HepG2 (cell line): ENCODE measurements around the gene FGF23. TPM values are rescaled to one million over a fixed set of nuclear protein-coding genes. Genes with fewer than 3 reads are reported as not detected.

ENCODE experiments used
- ATAC-seq: fragments of 200-7000 bp; cut with Tn5 transposase; 3 replicates; pipeline ENCODE4 v1.9.1; 2020; ENCODE audit warnings: mild to moderate bottlenecking, moderate library complexity
- BruUV-seq: library from RNA; stranded (reverse); fragments of 400-500 nt; replicated peaks from 2 replicates; lab custom pipeline; 2021; lab: Mats Ljungman, UMichigan
- CTCF ChIA-PET: fragments of 300-600 bp; formaldehyde crosslinking; extraction: SDS; loops from one replicate; lab custom pipeline; 2021; ENCODE audit warnings: low total read pairs, inconsistent platforms, low intra/inter-chr PET ratio; lab: Yijun Ruan, JAX
- POLR2A ChIA-PET: fragments of 350-600 bp; sonication (Branson Sonifier 250); formaldehyde crosslinking; loops from one replicate; lab custom pipeline; 2020; ENCODE audit warnings: antibody characterized with exemption, inconsistent platforms; lab: Yijun Ruan, JAX
- DNase-seq: peaks from one replicate; pipeline ENCODE4 v3.0.0-alpha.2; 2015; ENCODE audit warnings: low spot score
- FAIRE-seq: peaks from 3 replicates; lab custom pipeline; 2011; peaks lifted over from hg19 to GRCh38; lab: Jason Lieb, UNC
- H2AFZ ChIP-seq: one replicate; pipeline ENCODE4 v1.6.1; 2011; ENCODE audit warnings: low read length, inconsistent platforms
- H3K27ac ChIP-seq: fragments of 300-600 bp; 3 replicates; pipeline ENCODE4 v1.8.0; 2011; ENCODE audit warnings: mixed run types, mild to moderate bottlenecking, mixed read lengths, low read length, inconsistent platforms; ENCODE audit not compliant: insufficient read depth; ENCODE audit errors: extremely low read length
- H3K27me3 ChIP-seq, 2 experiments: fragments of 200-600 bp in 1 of 2; 2 replicates in 1 of 2; 3 replicates in 1 of 2; pipeline versions ENCODE4 v1.6.0 to v1.8.0; 2011; ENCODE audit warnings: low read length in 2 of 2, mild to moderate bottlenecking in 2 of 2, moderate library complexity in 2 of 2, inconsistent platforms in 1 of 2; ENCODE audit not compliant: insufficient read depth in 2 of 2, control insufficient read depth in 1 of 2
- H3K36me3 ChIP-seq, 2 experiments: fragments of 200-600 bp in 1 of 2; replicated peaks in 1 of 2; 2 replicates in 1 of 2; 3 replicates in 1 of 2; pipeline versions ENCODE4 v1.5.1 to v1.8.0; 2011; ENCODE audit warnings: low read length in 2 of 2, inconsistent platforms in 1 of 2; ENCODE audit not compliant: insufficient read depth in 2 of 2, control insufficient read depth in 1 of 2
- H3K4me1 ChIP-seq: 2 replicates; pipeline ENCODE4 v1.5.1; 2012; ENCODE audit warnings: low read length, inconsistent platforms; ENCODE audit not compliant: insufficient read depth
- H3K4me2 ChIP-seq: 2 replicates; pipeline ENCODE4 v1.6.0; 2011; ENCODE audit warnings: low read depth, low read length, inconsistent platforms
- H3K4me3 ChIP-seq, 3 experiments: fragments of 200-600 bp in 1 of 3; sonication (generic), shearing (Covaris generic) in 1 of 3; replicated peaks in 1 of 3; 2 replicates each; pipeline ENCODE4 v1.5.1; 2011 to 2016; ENCODE audit warnings: low read length in 3 of 3, inconsistent platforms in 2 of 3, low read depth in 2 of 3, mild to moderate bottlenecking in 2 of 3, control low read depth in 1 of 3, mixed read lengths in 1 of 3; ENCODE audit not compliant: insufficient read depth in 1 of 3
- H3K79me2 ChIP-seq: one replicate; pipeline ENCODE4 v1.6.1; 2011; ENCODE audit warnings: low read length, inconsistent platforms; ENCODE audit not compliant: insufficient read depth
- H3K9ac ChIP-seq: 2 replicates; pipeline ENCODE4 v1.6.0; 2011; ENCODE audit warnings: mild to moderate bottlenecking, low read depth, low read length, inconsistent platforms; ENCODE audit not compliant: insufficient read depth
- H3K9me3 ChIP-seq: 2 replicates; pipeline ENCODE4 v1.5.1; 2012; ENCODE audit warnings: mild to moderate bottlenecking, low read length
- H4K20me1 ChIP-seq: 2 replicates; pipeline ENCODE4 v1.6.0; 2011; ENCODE audit warnings: inconsistent platforms, mild to moderate bottlenecking, low read length, moderate library complexity; ENCODE audit not compliant: insufficient read depth
- CEBPG ChIP-seq: IDR thresholded peaks from 2 replicates; pipeline ENCODE4 v1.6.1; 2016
- ETV5 ChIP-seq: IDR thresholded peaks from 2 replicates; pipeline ENCODE4 v1.6.1; 2018; ENCODE audit warnings: missing biosample characterization, missing genetic modification reagents, inconsistent platforms, borderline replicate concordance
- GLI4 ChIP-seq: sonication (generic); formaldehyde crosslinking; IDR thresholded peaks from 2 replicates; pipeline ENCODE4 v1.5.1; 2020; ENCODE audit warnings: missing genetic modification reagents, mild to moderate bottlenecking, moderate library complexity, borderline replicate concordance
- TAF15 ChIP-seq: fragments of 200-400 bp; formaldehyde crosslinking; IDR thresholded peaks from one replicate; pipeline ENCODE4 v1.6.1; 2018; ENCODE audit warnings: mild to moderate bottlenecking, low read depth, low read length; ENCODE audit not compliant: poor library complexity, severe bottlenecking
- TEAD2 ChIP-seq: sonication (generic); formaldehyde crosslinking; IDR thresholded peaks from 2 replicates; pipeline ENCODE4 v1.9.0; 2021; ENCODE audit warnings: missing genetic modification reagents
- U2AF2 ChIP-seq: fragments of 200-400 bp; formaldehyde crosslinking; IDR thresholded peaks from 2 replicates; pipeline ENCODE4 v1.6.1; 2017; ENCODE audit warnings: low read depth, mild to moderate bottlenecking, low read length
- YY1 ChIP-seq: IDR thresholded peaks from 2 replicates; pipeline ENCODE4 v1.6.1; 2011; ENCODE audit warnings: low read length, low read depth, moderate library complexity, mild to moderate bottlenecking; ENCODE audit not compliant: insufficient read depth, insufficient replicate concordance
- ZNF460 ChIP-seq: sonication (generic); formaldehyde crosslinking; IDR thresholded peaks from 2 replicates; pipeline ENCODE4 v1.5.1; 2020; ENCODE audit warnings: missing genetic modification reagents, mild to moderate bottlenecking, borderline replicate concordance
- ZNF468 ChIP-seq: sonication (generic); formaldehyde crosslinking; IDR thresholded peaks from 2 replicates; pipeline ENCODE4 v1.8.0; 2022; ENCODE audit warnings: mild to moderate bottlenecking, moderate library complexity, missing genetic modification reagents
- ZNF562 ChIP-seq: sonication (generic); formaldehyde crosslinking; IDR thresholded peaks from 2 replicates; pipeline ENCODE4 v1.8.0; 2022; ENCODE audit warnings: missing genetic modification reagents, borderline replicate concordance
- ZNF746 ChIP-seq: sonication (generic); formaldehyde crosslinking; IDR thresholded peaks from 2 replicates; pipeline ENCODE4 v1.8.0; 2022; ENCODE audit warnings: mild to moderate bottlenecking, missing genetic modification reagents
- ZNF780A ChIP-seq: sonication (generic); formaldehyde crosslinking; IDR thresholded peaks from 2 replicates; pipeline ENCODE4 v1.8.0; 2022; ENCODE audit warnings: mild to moderate bottlenecking, missing genetic modification reagents, moderate library complexity
- WGBS: methylation state at CpG from one replicate; pipeline ENCODE4 v1.1.6; 2017; ENCODE audit warnings: low lambda C conversion rate; 5-methylcytosine and 5-hydroxymethylcytosine counted together
- in situ Hi-C: cut with HindIII; loops from 2 replicates; pipeline ENCODE4 v1.10.0; 2017; ENCODE audit warnings: low pct_unique_long_range_greater_than_20kb; ENCODE audit not compliant: extremely low pct_ligation_motif_present
- intact Hi-C: fragments of 100-400 bp; cut with micrococcal nuclease; formaldehyde crosslinking; loops from one replicate; pipeline ENCODE4 v1.10.0; 2022; ENCODE audit not compliant: unreplicated experiment
- polyA plus RNA-seq, 8 experiments: library from polyadenylated mRNA; depleted of rRNA in 3 of 8; stranded (reverse) in 7 of 8; unstranded in 1 of 8; fragments of >200 nt; fragmentation: Illumina TruSeq in 4 of 8; extraction: Trizol in 4 of 8; gene quantifications; 2 replicates each; pipeline versions ENCODE4 v1.2.1 to v1.2.3, GENCODE V29; 2011 to 2016; ENCODE audit warnings: low read depth in 4 of 8, missing spikeins in 1 of 8, mixed read lengths in 1 of 8; ENCODE audit not compliant: insufficient read depth in 1 of 8
- total RNA-seq, 5 experiments: library from RNA; depleted of rRNA; stranded (reverse); fragments of >200 nt; fragmentation: Illumina TruSeq; extraction: Trizol; gene quantifications; 2 replicates each; pipeline ENCODE4 v1.2.3, GENCODE V29; 2016; ENCODE audit warnings: low read depth in 1 of 5
- TF ChIP-seq, protein P1 (sequence below): IDR thresholded peaks from 2 replicates; pipeline ENCODE4 v1.6.1; 2016; ENCODE audit warnings: low read depth, borderline replicate concordance
- TF ChIP-seq, protein P2 (sequence below), 2 experiments: IDR thresholded peaks; 2 replicates each; pipeline ENCODE4 v1.6.1; 2011 to 2012; ENCODE audit warnings: low read length in 2 of 2, borderline replicate concordance in 1 of 2, low read depth in 1 of 2, mild to moderate bottlenecking in 1 of 2, moderate library complexity in 1 of 2
- TF ChIP-seq, protein P3 (sequence below): sonication (generic); formaldehyde crosslinking; IDR thresholded peaks from 2 replicates; pipeline ENCODE4 v1.8.0; 2022; ENCODE audit warnings: missing genetic modification reagents, mild to moderate bottlenecking, borderline replicate concordance

FGF23 gene
- total and polyA plus RNA-seq, 2 of the 13 experiments (the other 11 are each of a cell fraction or from before 2014, with no cell fraction given), result not detected

DNA sequence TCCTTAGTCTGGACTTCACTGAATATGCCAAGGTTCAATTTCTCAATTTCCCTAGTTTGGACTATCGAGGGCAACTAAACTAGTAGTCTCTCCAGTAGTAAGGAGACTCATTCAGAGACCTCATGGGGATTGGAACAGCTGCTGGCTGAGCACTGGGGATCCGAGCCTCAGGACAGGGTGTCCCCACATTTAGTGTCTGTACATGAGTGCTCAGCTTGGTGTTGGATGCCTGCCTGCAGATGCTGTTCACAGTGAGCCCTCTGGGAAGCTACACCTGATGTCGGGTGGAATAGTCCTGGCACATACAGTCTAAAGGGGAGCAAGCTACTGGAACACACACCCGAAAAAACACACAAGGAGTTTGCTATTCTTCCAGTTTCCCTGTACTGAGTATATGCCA is 820 bp upstream of the FGF23 start:
- H3K9ac ChIP-seq, result no peak overlapping the region
- H4K20me1 ChIP-seq, result no peaks in the 10 kb centered on the region
- TF ChIP-seq ZNF562 (no peak), GLI4 (CRISPR knock-in tag) (no peak), ZNF460 (CRISPR knock-in tag) (no peak), TEAD2 (CRISPR knock-in tag) (no peak)
- TF ChIP-seq, protein P1, sequence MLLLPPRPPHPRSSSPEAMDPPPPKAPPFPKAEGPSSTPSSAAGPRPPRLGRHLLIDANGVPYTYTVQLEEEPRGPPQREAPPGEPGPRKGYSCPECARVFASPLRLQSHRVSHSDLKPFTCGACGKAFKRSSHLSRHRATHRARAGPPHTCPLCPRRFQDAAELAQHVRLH (CRISPR knock-in tag), result no peak
- H3K9me3 ChIP-seq, result no peaks in the 10 kb centered on the region
- DNase-seq (no peak), ATAC-seq (no peak), FAIRE-seq (no peak)
- CTCF ChIA-PET, result no interaction called here
- H3K36me3 ChIP-seq, result no peaks in the 10 kb centered on the region
- H3K27me3 ChIP-seq, result peaks cover 1 to 13% of the 10 kb centered on the region in 2 experiments; a peak in 3 of 5 replicates
- H3K4me2 ChIP-seq, result no peak overlapping the region
- intact Hi-C loops (no loop called here), in situ Hi-C loops (no loop called here)
- H2AFZ ChIP-seq, result no peak overlapping the region
- H3K4me1 ChIP-seq, result peaks cover 17% of the 10 kb centered on the region
- H3K27ac ChIP-seq, result no peak overlapping the region
- H3K79me2 ChIP-seq, result no peaks in the 10 kb centered on the region
- no peak overlapping the region for H3K4me3 ChIP-seq
- BruUV-seq, result no TSS peak
- POLR2A ChIA-PET, result no interaction called here
- 0% methylated on average over 4 of the region's 4 CpGs for WGBS

DNA sequence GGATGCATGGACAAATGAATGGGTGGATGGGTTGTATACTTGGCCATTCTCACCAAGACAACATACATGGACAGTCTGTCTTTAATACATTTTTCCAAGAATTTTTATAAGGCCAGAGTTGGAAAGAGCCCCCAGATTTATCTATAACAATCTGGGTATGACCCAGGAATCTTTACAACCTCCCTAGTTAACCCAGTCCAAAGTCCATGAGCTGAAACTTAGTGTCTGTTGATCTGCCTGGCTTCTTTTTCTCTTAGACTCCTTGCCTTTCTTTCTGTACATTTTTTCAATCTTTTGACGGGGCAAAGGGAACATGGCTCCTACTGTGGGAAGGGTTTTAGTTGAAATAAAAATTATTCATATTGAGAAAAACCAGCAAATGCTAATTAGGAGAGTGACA is 740 bp downstream of the FGF23 start:
- Histone ChIP-seq H3K79me2 (no peaks in the 10 kb centered on the region), H3K27ac (no peak overlapping the region), H4K20me1 (no peaks in the 10 kb centered on the region), H3K4me2 (no peak overlapping the region), H3K36me3 (no peaks in the 10 kb centered on the region), H3K27me3 (peaks cover 1 to 23% of the 10 kb centered on the region in 2 experiments; a peak in 3 of 5 replicates), H3K9ac (no peak overlapping the region), H3K4me3 (no peak overlapping the region), H2AFZ (no peak overlapping the region), H3K9me3 (no peaks in the 10 kb centered on the region), H3K4me1 (peaks cover 24% of the 10 kb centered on the region)
- ATAC-seq (no peak), DNase-seq (no peak), FAIRE-seq (no peak)
- WGBS, result 0% methylated on average over 1 of the region's 1 CpG
- in situ Hi-C loops, result no loop called here
- intact Hi-C loops, result no loop called here
- no TSS peak for BruUV-seq
- ChIA-PET CTCF (no interaction called here), POLR2A (no interaction called here)
- TF ChIP-seq ZNF468, result no peak
- TF ChIP-seq TAF15, result no peak
- TF ChIP-seq CEBPG (CRISPR knock-in tag), result no peak
- TF ChIP-seq, protein P2, sequence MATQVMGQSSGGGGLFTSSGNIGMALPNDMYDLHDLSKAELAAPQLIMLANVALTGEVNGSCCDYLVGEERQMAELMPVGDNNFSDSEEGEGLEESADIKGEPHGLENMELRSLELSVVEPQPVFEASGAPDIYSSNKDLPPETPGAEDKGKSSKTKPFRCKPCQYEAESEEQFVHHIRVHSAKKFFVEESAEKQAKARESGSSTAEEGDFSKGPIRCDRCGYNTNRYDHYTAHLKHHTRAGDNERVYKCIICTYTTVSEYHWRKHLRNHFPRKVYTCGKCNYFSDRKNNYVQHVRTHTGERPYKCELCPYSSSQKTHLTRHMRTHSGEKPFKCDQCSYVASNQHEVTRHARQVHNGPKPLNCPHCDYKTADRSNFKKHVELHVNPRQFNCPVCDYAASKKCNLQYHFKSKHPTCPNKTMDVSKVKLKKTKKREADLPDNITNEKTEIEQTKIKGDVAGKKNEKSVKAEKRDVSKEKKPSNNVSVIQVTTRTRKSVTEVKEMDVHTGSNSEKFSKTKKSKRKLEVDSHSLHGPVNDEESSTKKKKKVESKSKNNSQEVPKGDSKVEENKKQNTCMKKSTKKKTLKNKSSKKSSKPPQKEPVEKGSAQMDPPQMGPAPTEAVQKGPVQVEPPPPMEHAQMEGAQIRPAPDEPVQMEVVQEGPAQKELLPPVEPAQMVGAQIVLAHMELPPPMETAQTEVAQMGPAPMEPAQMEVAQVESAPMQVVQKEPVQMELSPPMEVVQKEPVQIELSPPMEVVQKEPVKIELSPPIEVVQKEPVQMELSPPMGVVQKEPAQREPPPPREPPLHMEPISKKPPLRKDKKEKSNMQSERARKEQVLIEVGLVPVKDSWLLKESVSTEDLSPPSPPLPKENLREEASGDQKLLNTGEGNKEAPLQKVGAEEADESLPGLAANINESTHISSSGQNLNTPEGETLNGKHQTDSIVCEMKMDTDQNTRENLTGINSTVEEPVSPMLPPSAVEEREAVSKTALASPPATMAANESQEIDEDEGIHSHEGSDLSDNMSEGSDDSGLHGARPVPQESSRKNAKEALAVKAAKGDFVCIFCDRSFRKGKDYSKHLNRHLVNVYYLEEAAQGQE (IDR thresholded peaks at IDR 0.05; ENCODE audit: borderline replicate concordance in 1 of 2, low read depth in 1 of 2, low read length in 2 of 2), result no peak
- TF ChIP-seq YY1, result no peak
- no peak for TF ChIP-seq ZNF780A (CRISPR knock-in tag)
- TF ChIP-seq U2AF2, result no peak
- TF ChIP-seq ZNF746 (CRISPR knock-in tag), result no peak
- TF ChIP-seq, protein P3, sequence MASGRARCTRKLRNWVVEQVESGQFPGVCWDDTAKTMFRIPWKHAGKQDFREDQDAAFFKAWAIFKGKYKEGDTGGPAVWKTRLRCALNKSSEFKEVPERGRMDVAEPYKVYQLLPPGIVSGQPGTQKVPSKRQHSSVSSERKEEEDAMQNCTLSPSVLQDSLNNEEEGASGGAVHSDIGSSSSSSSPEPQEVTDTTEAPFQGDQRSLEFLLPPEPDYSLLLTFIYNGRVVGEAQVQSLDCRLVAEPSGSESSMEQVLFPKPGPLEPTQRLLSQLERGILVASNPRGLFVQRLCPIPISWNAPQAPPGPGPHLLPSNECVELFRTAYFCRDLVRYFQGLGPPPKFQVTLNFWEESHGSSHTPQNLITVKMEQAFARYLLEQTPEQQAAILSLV (CRISPR knock-in tag), result no peak
- TF ChIP-seq ETV5 (CRISPR knock-in tag), result no peak
